ENCODE measurements around the gene TCEA2.
"Not testable (repeated sequence)": the region's sequence is repeated elsewhere in the genome, so short reads cannot be mapped to it uniquely, and the experiment has no call there.

TCEA2 gene

GRCh38 chr20:64116541-64117431 is 53.8 kb downstream of the TCEA2 start:
- H3K27ac Mint-ChIP-seq: no peak overlapping the region
- H3K9me3 Mint-ChIP-seq: no peaks in the 10 kb centered on the region
- H3K36me3 Mint-ChIP-seq (ENCODE audit: low read depth): no peaks in the 10 kb centered on the region
- H3K27me3 Mint-ChIP-seq (ENCODE audit: low read depth): peaks cover 27% of the 10 kb centered on the region
- no peak overlapping the region for H3K4me3 Mint-ChIP-seq
- TF ChIP-seq CTCF (IDR thresholded peaks at IDR 0.05; ENCODE audit: unreplicated experiment in 3 of 3): no peak
- H3K4me1 Mint-ChIP-seq: peaks cover 6% of the 10 kb centered on the region

- H3K27me3 Mint-ChIP-seq (ENCODE audit: low read depth): peaks cover 27% of the 10 kb centered on the region
- H3K9me3 Mint-ChIP-seq; H3K27ac Mint-ChIP-seq; H3K36me3 Mint-ChIP-seq (ENCODE audit: low read depth); H3K4me1 Mint-ChIP-seq; H3K4me3 Mint-ChIP-seq: not testable (repeated sequence)
These were observed 54.4 kb downstream of the TCEA2 start for GRCh38 chr20:64117432-64117777.

- Mint-ChIP-seq H3K4me1 (peaks cover 6% of the 10 kb centered on the region), H3K27me3 (ENCODE audit: low read depth) (peaks cover 36% of the 10 kb centered on the region), H3K9me3 (no peaks in the 10 kb centered on the region), H3K36me3 (ENCODE audit: low read depth) (no peaks in the 10 kb centered on the region), H3K4me3 (no peak overlapping the region), H3K27ac (no peak overlapping the region)
- TF ChIP-seq CTCF (IDR thresholded peaks at IDR 0.05; ENCODE audit: unreplicated experiment in 3 of 3): no peak
These were observed 56.3 kb downstream of the TCEA2 start for GRCh38 chr20:64119301-64119680.

- Mint-ChIP-seq H3K4me3 (peak overlapping the region in 1 of 3 experiments; percentile 25), H3K27me3 (ENCODE audit: low read depth) (peaks cover 41% of the 10 kb centered on the region), H3K36me3 (ENCODE audit: low read depth) (no peaks in the 10 kb centered on the region), H3K4me1 (peaks cover 6% of the 10 kb centered on the region), H3K9me3 (no peaks in the 10 kb centered on the region), H3K27ac (peak overlapping the region in 1 of 3 experiments; percentile 82)
- TF ChIP-seq CTCF (IDR thresholded peaks at IDR 0.05; ENCODE audit: unreplicated experiment in 3 of 3): no peak
These were observed 56.8 kb downstream of the TCEA2 start for GRCh38 chr20:64119681-64120341.

GRCh38 chr20:64121586-64121985 is 58.6 kb downstream of the TCEA2 start:
- H3K27me3 Mint-ChIP-seq (ENCODE audit: low read depth): peaks cover 37% of the 10 kb centered on the region
- TF ChIP-seq CTCF (IDR thresholded peaks at IDR 0.05; ENCODE audit: unreplicated experiment in 3 of 3): no peak
- no peaks in the 10 kb centered on the region for H3K36me3 Mint-ChIP-seq (ENCODE audit: low read depth)
- no peaks in the 10 kb centered on the region for H3K9me3 Mint-ChIP-seq
- H3K27ac Mint-ChIP-seq: no peak overlapping the region
- peaks cover 6% of the 10 kb centered on the region for H3K4me1 Mint-ChIP-seq
- H3K4me3 Mint-ChIP-seq: no peak overlapping the region
